ENCODE data around the gene CNGA2. TPM values are rescaled to one million over a fixed set of nuclear protein-coding genes. Genes with fewer than 3 reads are reported as not detected.

The CNGA2 gene
- total RNA-seq, 1 donor from 2014 or later: not detected

- Histone ChIP-seq H3K27me3 (ENCODE audit: control insufficient read depth, insufficient read depth, low read length) (no peaks in the 10 kb centered on the region), H3K4me3 (ENCODE audit: low read depth, low read length) (no peak overlapping the region)
- DNase-seq (ENCODE audit: low read depth): no peak
These were observed 20.7 kb upstream of the CNGA2 start for GRCh38 chrX:151713849-151714248.

GRCh38 chrX:151714362-151714761 is 20.2 kb upstream of the CNGA2 start:
- no peak overlapping the region for H3K4me3 ChIP-seq (ENCODE audit: low read depth, low read length)
- DNase-seq (ENCODE audit: low read depth): no peak
- H3K36me3 ChIP-seq (ENCODE audit: control insufficient read depth, insufficient read depth, low read length): no peaks in the 10 kb centered on the region
- no peak for TF ChIP-seq CTCF (IDR thresholded peaks at IDR 0.05; ENCODE audit: insufficient read depth, low read length, poor library complexity, severe bottlenecking)
- H3K27me3 ChIP-seq (ENCODE audit: control insufficient read depth, insufficient read depth, low read length): no peaks in the 10 kb centered on the region

More at GRCh38 chrX:151713849-151714248, 20.7 kb upstream of the CNGA2 start:
- TF ChIP-seq CTCF (IDR thresholded peaks at IDR 0.05; ENCODE audit: insufficient read depth, low read length, poor library complexity, severe bottlenecking): peak; percentile 50
- H3K36me3 ChIP-seq (ENCODE audit: control insufficient read depth, insufficient read depth, low read length): no peaks in the 10 kb centered on the region

GRCh38 chrX:151715752-151716151 is 18.8 kb upstream of the CNGA2 start, which contains the start of gene FATE1:
Gene FATE1 (plus strand): TSS chrX:151716035. CDS start chrX:151716120, 85 bp downstream.
- no peaks in the 10 kb centered on the region for H3K36me3 ChIP-seq (ENCODE audit: control insufficient read depth, insufficient read depth, low read length)
- TF ChIP-seq CTCF (IDR thresholded peaks at IDR 0.05; ENCODE audit: insufficient read depth, low read length, poor library complexity, severe bottlenecking): no peak
- no peak within 1 kb of the TSS for H3K4me3 ChIP-seq (ENCODE audit: low read depth, low read length)
- H3K27me3 ChIP-seq (ENCODE audit: control insufficient read depth, insufficient read depth, low read length): no peaks in the 10 kb centered on the region
- no peak for DNase-seq (ENCODE audit: low read depth)

GRCh38 chrX:151722241-151722846 is 12.2 kb upstream of the CNGA2 start:
- DNase-seq (ENCODE audit: low read depth): no peak
- H3K27me3 ChIP-seq (ENCODE audit: control insufficient read depth, insufficient read depth, low read length): no peaks in the 10 kb centered on the region
- H3K36me3 ChIP-seq (ENCODE audit: control insufficient read depth, insufficient read depth, low read length): no peaks in the 10 kb centered on the region
- H3K4me3 ChIP-seq (ENCODE audit: low read depth, low read length): no peak overlapping the region
- TF ChIP-seq CTCF (IDR thresholded peaks at IDR 0.05; ENCODE audit: insufficient read depth, low read length, poor library complexity, severe bottlenecking): peak; percentile 50

- Histone ChIP-seq H3K36me3 (ENCODE audit: control insufficient read depth, insufficient read depth, low read length) (no peaks in the 10 kb centered on the region), H3K4me3 (ENCODE audit: low read depth, low read length) (no peak overlapping the region), H3K27me3 (ENCODE audit: control insufficient read depth, insufficient read depth, low read length) (no peaks in the 10 kb centered on the region)
- TF ChIP-seq CTCF (IDR thresholded peaks at IDR 0.05; ENCODE audit: insufficient read depth, low read length, poor library complexity, severe bottlenecking): no peak
- DNase-seq (ENCODE audit: low read depth): no peak
These were observed 11.3 kb upstream of the CNGA2 start for GRCh38 chrX:151723156-151723760.

All from kidney epithelial cell (primary cell).